ENCODE results near the gene CACNA1B. TPM values are rescaled to one million over a fixed set of nuclear protein-coding genes. Genes with fewer than 3 reads are reported as not detected.

The CACNA1B gene
- total and polyA plus RNA-seq, 2 of the 4 experiments (the other 2 are of a cell fraction): 0.02 TPM; not detected in 1

DNA sequence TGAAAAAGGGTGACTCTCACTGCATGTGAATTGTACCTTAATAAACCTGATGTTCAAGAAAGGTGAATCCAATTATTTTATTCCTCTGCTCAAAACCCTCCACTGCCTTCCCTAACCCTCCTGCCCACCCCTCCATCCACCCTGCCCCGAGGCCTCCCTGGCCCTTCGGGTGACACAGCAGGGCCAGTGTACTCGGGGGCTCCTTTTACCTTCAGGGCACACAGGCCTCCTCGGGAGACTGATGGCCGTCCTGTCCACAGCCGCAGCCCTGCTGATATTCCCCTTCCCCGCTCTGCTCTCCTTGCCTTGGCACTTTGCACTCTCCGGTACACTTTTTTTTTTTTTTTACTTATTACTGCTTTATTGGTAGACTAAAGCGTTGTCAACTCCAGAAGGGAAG lies 234.0 kb downstream of the CACNA1B start:
- Histone ChIP-seq H2BK15ac (ENCODE audit: low read depth, low read length) (no peak overlapping the region), H2AFZ (replicated peaks; ENCODE audit: low read length, poor library complexity) (no peak overlapping the region), H3K9ac (ENCODE audit: low read depth, low read length) (no peak overlapping the region), H3K27me3 (ENCODE audit: control insufficient read depth, insufficient read depth, low read length) (no peaks in the 10 kb centered on the region), H3K9me1 (ENCODE audit: insufficient read depth, low read length) (no peaks in the 10 kb centered on the region), H3K79me1 (ENCODE audit: low read depth in 1 of 2, low read length in 2 of 2) (no peaks in the 10 kb centered on the region), H3K14ac (replicated peaks; ENCODE audit: low read depth, low read length) (no peak overlapping the region), H3K4ac (ENCODE audit: low read depth, low read length) (no peak overlapping the region), H4K20me1 (ENCODE audit: insufficient read depth, low read length) (no peaks in the 10 kb centered on the region), H4K8ac (ENCODE audit: low read depth in 2 of 2, low read length in 2 of 2) (no peak overlapping the region), H3K56ac (ENCODE audit: extremely low read depth, insufficient read depth, low read length) (no peak overlapping the region), H4K5ac (ENCODE audit: low read depth, low read length) (no peak overlapping the region), H3K4me2 (ENCODE audit: low read depth, low read length) (no peak overlapping the region), H4K91ac (ENCODE audit: insufficient read depth, low read depth, low read length) (no peak overlapping the region), H3K23ac (ENCODE audit: low read depth, low read length) (no peak overlapping the region), H3K18ac (ENCODE audit: low read depth, low read length) (no peak overlapping the region), H2BK20ac (ENCODE audit: low read depth, low read length) (no peak overlapping the region), H3K4me1 (ENCODE audit: control insufficient read depth, insufficient read depth, low read length) (no peaks in the 10 kb centered on the region), H3K4me3 (ENCODE audit: insufficient read depth, low read depth, low read length) (no peak overlapping the region), H3K36me3 (ENCODE audit: control insufficient read depth, insufficient read depth, low read length) (no peaks in the 10 kb centered on the region), H3K9me3 (ENCODE audit: control insufficient read depth, insufficient read depth, low read length) (peaks cover 50% of the 10 kb centered on the region), H2AK9ac (replicated peaks; ENCODE audit: low read depth, low read length, poor library complexity) (no peak overlapping the region), H2AK5ac (ENCODE audit: low read depth, low read length) (no peak overlapping the region), H3K27ac (ENCODE audit: insufficient read depth, low read length) (no peak overlapping the region), H2BK5ac (ENCODE audit: low read depth, low read length, poor library complexity, severe bottlenecking) (no peak overlapping the region), H2BK120ac (ENCODE audit: low read depth, low read length) (no peak overlapping the region)
- in situ Hi-C loops (cut with MboI; ENCODE audit: low sequenced_read_pairs): no loop called here
- intact Hi-C loops (cut with micrococcal nuclease): no loop called here
- TF ChIP-seq CHD1 (IDR thresholded peaks at IDR 0.05; ENCODE audit: low read depth, low read length) (no peak), POLR2A (IDR thresholded peaks at IDR 0.05; ENCODE audit: low read depth, low read length) (no peak), MXI1 (IDR thresholded peaks at IDR 0.05; ENCODE audit: borderline replicate concordance, low read depth, low read length) (no peak), BHLHE40 (IDR thresholded peaks at IDR 0.05; ENCODE audit: low read depth, low read length) (no peak), NFE2L2 (IDR thresholded peaks at IDR 0.05; ENCODE audit: low read depth, low read length) (no peak), SMC3 (IDR thresholded peaks at IDR 0.05; ENCODE audit: low read depth, low read length) (no peak), MAFK (IDR thresholded peaks at IDR 0.05; ENCODE audit: low read depth, low read length) (no peak)
- WGBS, 2 experiments (ENCODE audit: extremely low coverage in 2 of 2, insufficient read length in 1 of 2): 73% methylated on average over 2 of the region's 9 CpGs; no CpG with 5 or more reads in 1 of the 2 experiments
- no peak for ATAC-seq (ENCODE audit: low read depth)
- no peak for DNase-seq
- ChIA-PET CTCF (no interaction called here), POLR2A (ENCODE audit: unreplicated experiment) (no interaction called here)
- no TSS peak for BruUV-seq (replicated peaks)
- dilution Hi-C loops (cut with HindIII; ENCODE audit: low sequenced_read_pairs, unreplicated experiment): no loop called here

All from IMR-90 (cell line).